Renal pelvis (tissue), 4 donors: ENCODE data around the gene CASS4. TPM values are rescaled to one million over a fixed set of nuclear protein-coding genes. Genes with fewer than 3 reads are reported as not detected.
A peak's percentile ranks its signal among the peaks of the same experiment; 100 is the strongest.

Source experiments
- DNase-seq: peaks from one replicate; pipeline ENCODE4 v3.0.0-alpha.2; 2013
- polyA plus RNA-seq, 3 donors: library from polyadenylated mRNA; unstranded; fragments of 120-200 nt; gene quantifications; one replicate each; pipeline ENCODE4 v1.2.1, GENCODE V29; 2013; ENCODE audit not compliant: insufficient read length in 3 of 3

Gene CASS4
- polyA plus RNA-seq, 3 donors: 2.3 to 2.6 (median 2.5) TPM

DNA sequence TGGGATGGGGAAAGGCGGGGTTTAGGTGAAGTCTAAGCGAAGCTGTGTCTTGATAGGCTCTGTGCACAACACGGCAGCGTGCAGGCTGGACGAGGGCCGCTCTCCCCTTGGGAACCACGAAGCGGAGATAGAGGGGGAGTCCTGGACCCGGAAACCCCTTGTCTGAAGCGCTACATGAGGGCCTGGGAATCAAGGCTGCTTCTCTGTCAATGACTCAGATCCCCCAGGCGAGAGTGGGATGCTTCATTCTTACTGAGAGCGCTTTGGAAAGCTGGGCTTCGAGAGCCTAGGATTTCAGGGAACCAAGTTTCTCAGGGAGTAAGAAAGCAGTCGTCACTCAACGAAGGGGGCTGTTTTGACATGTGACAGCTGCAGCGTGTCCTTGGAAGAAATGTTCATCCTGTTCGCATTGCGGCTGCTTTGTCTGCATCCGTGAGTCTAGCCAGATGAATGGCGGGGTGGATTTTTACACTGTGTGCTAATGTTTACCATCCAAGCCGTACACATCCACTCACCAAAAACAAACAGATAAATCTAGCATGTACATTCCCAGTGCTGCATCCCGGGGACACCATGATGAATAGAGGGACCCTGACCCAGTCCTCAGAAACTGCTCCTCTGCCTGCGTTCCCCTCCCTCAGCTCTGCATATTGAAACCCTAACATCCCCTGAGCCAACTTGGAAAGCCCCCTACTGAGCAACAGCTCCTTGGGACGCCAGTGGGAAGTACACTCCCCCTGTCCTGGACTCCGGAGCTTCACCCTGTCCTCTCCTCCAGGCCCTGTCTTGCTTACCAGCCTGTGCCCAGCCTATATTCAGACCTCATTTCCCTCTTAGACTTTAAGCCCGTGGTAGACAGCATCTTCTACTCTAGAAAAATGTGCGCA, 31.8 kb downstream of the CASS4 start:
- DNase-seq: peak; percentile 50

DNA sequence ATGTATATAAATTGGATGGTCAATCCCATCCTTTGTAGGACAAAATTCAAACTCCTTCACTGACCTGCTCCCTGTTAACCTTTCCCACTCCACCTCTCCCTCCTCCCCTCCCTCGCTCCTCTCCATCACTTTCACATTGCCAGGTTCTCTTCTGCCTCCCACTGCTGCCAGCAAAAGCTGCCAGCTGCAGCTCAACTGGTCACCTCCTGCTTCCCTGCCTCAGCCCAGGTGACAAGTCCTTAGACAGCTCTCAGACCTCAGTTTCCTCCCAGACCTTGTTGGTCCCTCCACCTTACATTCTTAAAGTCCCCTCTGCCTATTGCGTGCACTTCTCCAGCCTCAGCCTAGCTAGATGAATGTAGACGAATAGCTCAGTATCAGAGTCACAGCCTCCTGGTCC, 33.1 kb downstream of the CASS4 start:
- DNase-seq: no peak

DNA sequence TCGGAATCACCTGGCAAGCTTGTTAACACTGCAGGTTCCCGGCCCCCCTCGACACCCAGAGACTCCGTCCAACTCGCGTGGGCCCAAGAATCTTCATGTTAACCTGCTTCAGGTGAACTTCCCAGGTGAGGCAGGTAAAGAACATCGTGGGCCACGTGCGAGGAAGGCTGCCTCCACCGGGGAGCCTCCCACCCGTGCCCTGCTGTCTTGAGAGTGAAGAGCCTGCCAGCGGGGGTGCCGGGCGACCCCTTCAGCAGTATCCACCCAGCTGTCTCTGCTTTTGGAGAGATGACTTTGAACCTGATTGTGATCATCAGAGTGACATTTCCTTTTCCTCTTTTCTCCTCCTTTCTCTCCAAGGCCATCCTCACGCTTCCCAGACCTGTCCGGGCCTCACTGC, 33.5 kb downstream of the CASS4 start:
- DNase-seq: no peak

DNA sequence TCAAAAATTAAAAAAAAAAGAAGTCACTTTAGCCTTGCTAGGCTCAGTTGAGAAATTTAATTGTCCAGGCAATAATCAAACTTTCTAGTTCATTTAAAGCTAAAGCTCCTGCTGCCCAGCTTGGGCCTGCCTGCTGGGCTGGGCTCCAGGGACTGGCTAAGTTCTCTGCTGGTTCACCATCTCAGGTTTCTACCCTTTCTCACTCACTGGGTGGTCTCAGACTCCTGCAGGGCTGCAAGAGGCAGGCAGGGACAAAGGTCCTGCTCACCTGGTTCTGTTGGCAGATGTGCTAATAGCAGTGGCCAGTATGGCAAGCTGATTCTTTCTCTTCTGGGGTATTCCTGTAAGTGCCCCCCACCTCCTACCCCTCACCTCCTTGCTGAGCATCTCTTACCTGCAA, 35.2 kb downstream of the CASS4 start:
- DNase-seq: no peak

DNA sequence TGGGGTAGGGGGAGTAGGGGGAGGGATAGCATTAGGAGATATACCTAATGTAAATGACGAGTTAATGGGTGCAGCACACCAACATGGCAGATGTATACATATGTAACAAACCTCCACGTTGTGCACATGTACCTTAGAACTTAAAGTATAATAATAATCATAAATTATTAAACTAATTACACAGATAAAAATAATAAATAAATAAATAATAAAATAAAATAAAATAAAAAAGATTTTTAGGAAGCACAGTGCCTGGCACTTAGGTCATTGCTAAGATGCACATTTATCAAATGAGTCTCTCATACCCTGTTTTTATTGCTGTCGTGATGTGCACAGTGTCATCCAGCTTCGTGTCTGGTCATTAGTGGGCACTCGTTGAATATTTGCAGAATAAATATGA, 37.4 kb downstream of the CASS4 start:
- DNase-seq: no peak

DNA sequence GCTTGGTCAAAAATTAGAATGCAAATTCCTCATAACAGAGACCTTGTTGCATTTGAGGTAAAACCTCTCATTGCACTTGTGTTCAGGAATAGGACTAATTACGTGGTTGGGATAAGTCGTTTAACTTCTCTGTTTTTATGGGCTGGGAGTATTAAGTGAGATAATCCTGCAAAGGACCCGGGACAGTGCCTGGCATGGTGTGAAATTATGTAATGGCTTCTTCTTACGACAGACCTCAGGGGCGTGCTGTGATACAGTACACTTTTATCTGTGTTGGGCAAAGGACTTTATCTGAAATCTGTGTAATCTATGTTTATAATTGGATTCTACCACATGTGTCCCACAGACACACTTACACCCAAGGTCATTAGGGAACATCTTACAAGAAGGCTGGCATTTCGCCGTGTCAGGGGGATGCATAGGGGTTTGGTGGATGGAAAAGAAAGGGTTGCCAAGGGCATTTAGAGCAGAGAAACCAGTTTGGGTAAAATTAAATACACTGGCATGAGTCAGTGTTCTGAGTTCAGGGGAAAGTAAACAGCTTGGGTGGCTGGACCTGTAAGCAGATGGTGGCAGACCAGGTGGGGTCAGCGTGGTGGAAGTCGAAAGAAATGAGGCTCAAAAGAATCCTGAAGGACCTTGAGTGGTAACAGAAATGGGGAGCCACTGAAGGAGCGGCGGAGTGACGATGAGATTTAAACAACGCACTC, 39.2 kb downstream of the CASS4 start:
- DNase-seq: no peak

DNA sequence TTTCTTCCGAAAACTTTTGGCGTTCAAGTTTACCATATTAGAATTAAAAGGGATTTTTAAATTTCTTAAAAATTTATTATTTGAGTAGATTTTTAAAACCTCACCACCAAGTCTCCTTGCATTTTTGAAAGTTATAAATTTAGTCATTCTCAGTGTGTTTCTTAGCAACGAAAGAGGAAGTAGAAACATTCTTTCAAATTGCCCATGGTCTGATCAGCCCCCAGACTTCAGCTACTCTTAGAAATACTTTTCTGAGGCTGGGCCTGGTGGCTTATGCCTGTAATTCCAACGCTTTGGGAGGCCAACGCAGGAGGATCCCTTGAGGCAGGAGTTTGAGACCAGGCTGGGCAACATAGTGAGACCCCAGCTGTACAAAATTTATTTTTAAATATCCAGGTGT, 41.3 kb downstream of the CASS4 start:
- no peak for DNase-seq

DNA sequence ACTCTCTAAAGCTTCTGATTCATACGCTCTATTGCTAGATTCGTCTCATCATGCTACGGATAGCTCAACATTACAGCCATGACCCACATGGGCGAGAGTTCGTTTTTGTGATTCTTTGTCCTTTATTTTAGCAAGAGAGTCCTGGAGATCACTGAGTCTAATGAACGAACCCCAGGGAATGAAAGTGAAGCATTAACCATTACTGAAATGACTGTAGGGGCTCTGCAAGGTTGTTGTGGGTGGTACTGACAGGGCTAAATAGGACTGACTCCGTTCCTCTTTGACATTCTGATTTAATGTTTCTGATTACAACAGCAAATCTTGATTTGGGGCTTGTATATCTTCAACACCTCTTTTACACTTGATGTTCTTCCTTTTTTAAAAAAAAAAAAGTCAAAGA, 42.7 kb downstream of the CASS4 start:
- DNase-seq: no peak

DNA sequence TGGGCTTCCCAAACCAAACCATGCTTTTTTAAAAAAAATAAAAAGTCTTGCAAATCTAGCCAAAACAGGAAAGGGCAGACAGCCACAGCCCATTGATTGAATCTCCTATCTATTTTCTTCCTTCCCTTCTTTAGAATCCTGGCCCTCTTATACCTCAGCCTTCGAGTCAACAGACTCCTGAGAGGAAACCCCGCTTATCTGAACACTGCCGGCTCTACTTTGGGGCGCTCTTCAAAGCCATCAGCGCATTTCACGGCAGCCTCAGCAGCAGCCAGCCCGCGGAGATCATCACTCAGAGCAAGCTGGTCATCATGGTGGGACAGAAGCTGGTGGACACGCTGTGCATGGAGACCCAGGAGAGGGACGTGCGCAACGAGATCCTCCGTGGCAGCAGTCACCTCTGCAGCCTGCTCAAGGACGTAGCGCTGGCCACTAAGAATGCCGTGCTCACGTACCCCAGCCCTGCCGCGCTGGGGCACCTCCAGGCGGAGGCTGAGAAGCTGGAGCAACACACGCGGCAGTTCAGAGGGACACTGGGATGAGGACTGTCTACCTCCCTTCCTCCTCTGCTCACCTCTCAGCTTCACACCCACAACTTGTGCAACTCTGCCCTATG, 46.3 kb downstream of the CASS4 start:
- DNase-seq: no peak

DNA sequence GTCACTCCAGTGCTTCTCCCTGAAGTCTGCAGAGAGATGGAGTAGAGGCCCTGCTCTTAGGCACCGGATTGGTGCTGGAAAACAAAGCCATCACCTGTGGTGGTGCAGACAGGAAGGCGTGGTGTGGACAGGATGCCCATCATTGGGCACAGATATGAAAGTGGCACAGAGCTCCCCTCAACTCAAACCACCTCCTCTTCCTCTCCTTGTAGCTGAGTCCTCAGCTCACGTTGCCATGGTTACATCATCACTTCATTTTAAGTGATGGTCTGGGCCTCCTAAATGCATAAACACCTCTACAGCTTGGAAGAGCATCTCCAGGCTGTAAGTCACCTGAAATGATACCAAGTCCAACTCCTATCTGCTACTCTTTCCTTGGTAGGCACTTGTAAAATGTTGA, 48.4 kb downstream of the CASS4 start:
- no peak for DNase-seq

DNA sequence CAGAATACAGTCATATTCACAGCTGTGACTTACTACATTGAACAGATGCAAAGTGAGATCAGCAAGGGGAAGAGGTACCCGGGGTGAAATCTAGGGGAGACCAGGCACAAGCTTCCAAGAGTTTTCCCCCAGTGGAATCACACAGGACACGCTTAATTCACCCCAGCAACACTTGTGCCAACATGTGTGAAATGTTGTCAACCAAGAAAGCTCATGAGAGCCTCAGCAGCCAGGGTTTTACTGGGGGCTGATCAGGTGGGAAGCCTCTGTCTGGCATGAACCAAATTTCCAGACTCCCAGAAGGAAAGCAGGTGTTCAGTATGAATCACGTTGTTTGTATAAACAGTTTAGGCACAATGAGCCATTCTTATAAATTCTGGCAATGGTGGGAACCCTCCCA, 49.5 kb downstream of the CASS4 start:
- DNase-seq: no peak

DNA sequence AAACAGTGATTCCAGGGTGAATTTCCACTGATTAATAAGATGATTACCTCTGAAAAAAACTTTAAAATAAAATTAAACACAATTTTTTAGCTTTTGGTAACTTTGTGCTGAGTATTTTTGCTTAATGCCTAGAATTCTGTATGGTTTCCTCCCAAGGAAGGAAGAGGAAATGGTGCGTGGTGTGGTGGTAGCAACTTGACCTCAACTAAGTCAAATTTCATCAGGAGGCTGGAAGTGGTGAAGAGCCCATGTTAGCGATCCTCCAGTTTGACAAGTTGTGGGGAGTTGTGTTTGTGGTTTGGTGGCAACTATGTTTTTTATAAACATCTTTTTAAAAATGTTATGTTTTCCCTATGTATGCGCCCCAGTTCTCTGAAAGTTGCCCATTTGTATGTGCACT, 51.4 kb downstream of the CASS4 start:
- DNase-seq: no peak

DNA sequence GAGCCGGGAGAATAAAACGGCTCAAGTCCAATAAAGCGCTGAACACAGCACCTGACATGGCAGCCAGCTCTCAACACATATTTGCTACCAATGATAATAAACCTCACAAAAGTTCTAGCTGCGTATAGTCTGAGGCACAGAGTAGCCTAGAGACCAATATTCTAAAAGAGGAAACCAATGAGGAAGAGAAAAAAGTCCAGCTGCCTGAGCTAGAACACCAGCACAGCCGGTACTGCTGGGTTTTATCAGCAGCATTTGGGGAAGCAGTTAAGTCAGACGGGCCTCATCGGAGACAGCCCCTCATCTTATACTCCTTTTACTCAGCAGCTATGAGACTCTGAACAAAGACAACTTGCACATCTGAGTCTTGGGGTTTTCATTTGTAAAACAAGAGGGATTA, 53.9 kb downstream of the CASS4 start:
- no peak for DNase-seq

DNA sequence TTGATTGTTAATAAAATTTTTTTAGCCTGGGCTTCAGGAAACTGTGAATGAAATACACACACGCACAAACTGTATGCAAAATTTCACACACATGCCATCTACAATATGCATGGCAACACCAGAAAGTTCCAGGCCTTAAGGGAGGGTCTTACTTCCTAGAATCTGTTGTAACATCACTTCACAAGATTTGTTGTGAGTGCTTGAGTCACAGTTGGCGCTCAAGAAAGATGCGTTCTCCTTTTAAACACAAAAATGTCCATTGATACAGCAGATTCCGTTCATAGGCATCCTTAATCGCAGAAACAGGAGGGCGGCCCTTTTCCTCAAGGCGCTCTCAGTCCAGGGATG, 55.9 kb downstream of the CASS4 start:
- DNase-seq: no peak

DNA sequence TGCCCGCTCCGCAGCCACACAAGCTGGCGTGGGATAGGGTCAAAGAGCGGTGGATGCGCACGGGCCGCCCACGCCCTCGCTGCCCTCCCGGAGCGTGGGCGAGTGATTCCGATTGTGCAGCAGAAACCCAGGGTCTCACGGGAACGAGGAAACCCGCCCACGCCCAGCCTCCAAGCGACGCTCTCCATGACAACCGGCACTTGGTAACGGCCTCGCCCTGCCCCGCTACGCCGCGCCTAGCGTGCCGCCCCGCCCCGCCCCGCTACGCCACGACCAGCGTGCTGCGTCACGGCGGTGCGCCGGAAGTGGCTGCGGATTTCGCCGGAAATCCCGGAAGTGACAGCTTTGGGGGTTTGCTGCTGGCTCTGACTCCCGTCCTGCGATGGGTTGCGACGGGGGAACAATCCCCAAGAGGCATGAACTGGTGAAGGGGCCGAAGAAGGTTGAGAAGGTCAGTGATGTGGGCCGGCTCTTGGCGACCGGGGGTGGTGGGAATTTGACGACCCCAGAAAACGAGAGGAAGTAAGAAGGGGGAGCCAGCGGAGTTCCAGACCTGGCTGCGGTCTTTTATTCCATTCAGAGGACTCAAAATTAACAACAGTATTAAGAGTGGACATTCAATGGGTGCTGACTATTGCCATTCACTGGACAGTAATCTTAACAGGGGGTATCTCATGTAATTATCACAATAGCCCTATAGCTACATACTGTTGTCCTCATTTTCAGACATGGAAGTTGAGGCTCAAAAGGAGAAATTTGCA, 56.4 kb downstream of the CASS4 start, which contains the start of gene RTF2:
RTF2 (plus strand) TSS at position 312 of the 761 bp plus-strand sequence; CDS start at position 383, 71 bp downstream.
- peak; percentile 93 for DNase-seq

DNA sequence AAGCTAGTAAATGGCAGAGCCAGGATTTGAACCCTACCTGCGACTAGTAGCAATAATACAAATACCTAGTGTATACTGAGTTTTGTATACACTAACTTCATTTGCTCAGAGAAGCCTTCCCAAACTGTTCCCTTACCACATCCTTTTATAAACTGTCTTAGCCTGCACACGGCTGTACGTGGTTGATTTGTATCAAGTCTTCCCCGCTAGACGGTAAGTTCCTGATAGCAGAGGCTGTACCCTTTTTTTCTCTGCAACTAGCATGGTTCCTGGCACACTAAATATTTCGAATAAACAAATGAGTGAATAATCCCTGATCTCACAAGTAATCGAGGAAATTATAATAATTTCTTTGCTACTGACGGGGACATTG, 57.0 kb downstream of the CASS4 start:
- DNase-seq: no peak

DNA sequence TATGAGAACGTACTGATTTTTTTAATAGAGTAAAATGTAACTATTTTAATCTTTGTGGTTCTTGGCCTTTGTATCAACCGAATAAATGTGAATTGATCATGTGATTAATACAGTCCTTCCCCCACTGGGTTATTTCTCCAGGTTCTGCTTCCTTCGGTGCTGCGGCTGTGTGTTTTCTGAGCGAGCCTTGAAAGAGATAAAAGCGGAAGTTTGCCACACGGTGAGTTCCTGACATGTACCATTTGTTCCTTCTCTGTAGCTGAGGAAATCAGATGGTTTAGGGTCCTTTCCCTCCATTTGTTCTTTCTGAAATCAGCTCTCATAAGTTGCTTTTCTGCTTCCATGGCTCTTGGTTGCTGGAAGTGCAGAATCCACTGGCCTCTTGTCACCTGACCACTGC, 71.9 kb downstream of the CASS4 start:
- DNase-seq: no peak

DNA sequence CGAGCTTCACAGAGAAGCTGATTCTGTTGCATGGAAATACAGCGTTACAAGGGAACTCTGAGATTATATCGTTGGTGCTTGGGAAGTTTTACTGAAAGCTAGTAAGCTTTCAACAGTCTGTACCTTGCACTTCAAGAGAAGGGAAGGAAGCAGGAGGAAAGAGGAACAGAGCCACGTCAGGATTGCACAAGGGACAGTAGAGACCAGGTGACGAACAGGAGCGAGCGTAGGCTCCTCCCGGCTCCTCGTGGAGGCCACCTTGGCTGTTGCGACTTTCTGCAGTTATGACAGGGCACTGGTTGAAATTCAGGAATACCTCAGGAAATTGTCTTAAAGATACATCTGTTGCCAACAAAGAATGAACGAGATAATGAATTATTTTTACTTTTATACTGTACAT, 75.2 kb downstream of the CASS4 start:
- DNase-seq: no peak

DNA sequence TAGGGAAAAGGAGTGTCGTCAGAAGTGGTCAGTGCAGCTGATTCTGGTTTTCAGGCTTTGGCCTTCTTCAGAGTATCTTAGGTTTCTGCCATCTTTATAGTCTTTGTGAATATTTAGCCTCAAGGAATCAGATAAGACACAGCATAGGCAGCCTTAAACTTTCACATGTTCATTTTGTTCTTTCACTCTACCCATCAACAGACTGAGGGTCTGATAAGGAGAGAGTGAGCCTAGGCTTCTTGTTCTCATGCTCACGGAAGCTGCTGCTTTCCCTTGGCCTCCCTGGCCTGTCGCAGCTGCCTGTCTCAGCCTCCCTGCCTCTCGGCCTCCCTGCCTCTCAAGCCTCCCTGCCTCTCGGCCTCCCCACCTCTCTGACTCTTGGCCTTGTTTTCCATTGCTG, 76.5 kb downstream of the CASS4 start:
- no peak for DNase-seq

DNA sequence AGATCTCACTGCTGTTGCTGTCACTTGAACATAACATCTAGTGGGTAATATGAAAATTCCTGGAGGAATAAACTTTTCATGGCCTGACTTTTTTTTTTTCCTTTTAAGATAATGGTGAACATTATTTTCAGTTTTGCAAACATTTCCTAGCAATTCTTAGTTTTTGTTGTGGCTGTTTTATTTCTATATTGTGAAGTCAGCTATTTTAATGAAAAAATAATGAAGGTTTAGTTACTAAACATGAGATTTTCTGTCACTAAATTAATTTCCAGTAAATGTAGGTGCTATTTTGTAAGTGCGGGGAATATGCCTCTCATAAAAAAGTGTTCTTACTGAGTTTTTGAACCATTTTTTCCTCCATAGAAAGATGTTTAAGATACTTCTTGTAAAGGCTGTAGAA, 89.1 kb downstream of the CASS4 start:
- no peak for DNase-seq

DNA sequence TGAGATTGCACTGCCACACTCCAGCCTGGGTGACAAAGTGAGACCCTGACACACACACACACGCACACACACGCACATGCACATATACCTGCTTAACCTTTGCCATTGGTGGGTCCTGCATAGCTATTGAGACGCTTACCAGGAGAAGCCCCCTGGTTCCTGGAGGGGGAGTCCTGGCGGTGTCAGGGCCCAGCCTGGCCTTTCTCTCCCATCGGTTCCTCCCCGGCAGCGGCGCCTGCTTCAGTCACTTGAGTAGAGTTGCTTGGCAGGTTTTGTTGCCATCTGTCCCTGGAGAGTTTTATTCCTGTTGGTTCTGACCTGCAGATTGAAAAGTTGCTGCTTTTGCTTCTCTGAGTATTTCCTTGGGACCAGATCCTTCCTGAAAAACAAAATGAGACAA, 91.9 kb downstream of the CASS4 start:
- no peak for DNase-seq

DNA sequence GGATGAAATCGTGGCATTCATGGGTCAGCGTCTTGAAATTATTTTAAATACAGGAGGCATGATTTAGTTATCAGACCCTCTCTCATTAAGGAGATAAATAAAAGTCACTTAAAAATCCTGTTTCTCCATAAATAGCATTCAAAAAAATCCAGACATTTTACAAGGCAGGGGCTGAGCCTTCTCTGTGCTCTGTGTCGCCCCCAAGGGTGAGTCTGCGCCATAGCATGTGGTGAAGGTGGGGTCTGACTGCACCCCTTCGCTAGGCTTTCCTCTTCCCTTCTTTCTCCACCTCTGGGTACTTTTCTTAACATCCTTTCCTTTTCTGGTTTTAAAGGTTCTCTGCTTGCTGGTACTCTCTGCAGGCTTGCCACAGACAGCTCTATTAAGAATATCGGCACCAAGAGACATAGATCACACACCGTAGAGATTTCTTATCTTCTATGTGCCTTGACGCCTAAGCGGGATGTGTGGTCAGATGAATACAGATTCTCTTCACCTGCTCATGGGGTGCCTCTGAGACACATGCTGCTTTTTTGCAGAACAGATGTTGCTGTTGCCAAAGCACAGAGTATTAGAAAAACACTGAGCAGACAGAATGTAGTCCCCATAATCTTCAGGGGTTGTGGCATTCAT, 92.4 kb downstream of the CASS4 start:
- no peak for DNase-seq
